K562 (cell line): ENCODE measurements around the gene BORCS8. TPM values are rescaled to one million over a fixed set of nuclear protein-coding genes. Genes with fewer than 3 reads are reported as not detected.

Experiments
- KDM1A ChIP-seq, 2 experiments: fragments of 450-650 bp; IDR thresholded peaks; 2 replicates each; pipeline ENCODE4 v1.6.1; 2016; ENCODE audit warnings: mild to moderate bottlenecking in 2 of 2
- MAZ ChIP-seq, 2 experiments: fragments of 450-650 bp in 1 of 2; sonication (generic) in 1 of 2; formaldehyde crosslinking; IDR thresholded peaks in 1 of 2; conservative IDR thresholded peaks in 1 of 2; 2 replicates each; pipeline versions ENCODE4 v1.4.0 to v1.5.0; 2020; ENCODE audit warnings: mild to moderate bottlenecking in 1 of 2, missing genetic modification reagents in 1 of 2
- MTA3 ChIP-seq: fragments of 450-650 bp; formaldehyde crosslinking; IDR thresholded peaks from 2 replicates; pipeline ENCODE4 v1.6.1; 2017; ENCODE audit warnings: mild to moderate bottlenecking, borderline replicate concordance
- NFIC ChIP-seq: fragments of 450-650 bp; IDR thresholded peaks from 2 replicates; pipeline ENCODE4 v1.6.1; 2017; ENCODE audit warnings: mild to moderate bottlenecking, inconsistent platforms
- PTBP1 ChIP-seq: fragments of 200-400 bp; formaldehyde crosslinking; IDR thresholded peaks from 2 replicates; pipeline ENCODE4 v1.6.1; 2017; ENCODE audit warnings: low read depth, low read length
- SMARCA5 ChIP-seq: fragments of 450-650 bp; IDR thresholded peaks from 2 replicates; pipeline ENCODE4 v1.6.1; 2016
- TAF7 ChIP-seq: fragments of 450-650 bp; IDR thresholded peaks from 2 replicates; pipeline ENCODE4 v1.6.1; 2016; ENCODE audit warnings: missing genetic modification characterization, missing compliant biosample characterization
- ZNF347 ChIP-seq: fragments of 450-650 bp; formaldehyde crosslinking; IDR thresholded peaks from 2 replicates; pipeline ENCODE4 v1.4.0; 2020; ENCODE audit warnings: low read depth, mild to moderate bottlenecking, moderate library complexity
- polyA plus RNA-seq, 8 experiments: library from polyadenylated mRNA; depleted of rRNA in 4 of 8; stranded (reverse) in 5 of 8; unstranded in 3 of 8; fragments of >200 nt; fragmentation: Nextera tagmentation in 2 of 8; fragmentation: Illumina TruSeq in 1 of 8; extraction: Ambion mirVana in 2 of 8; extraction: Trizol in 1 of 8; gene quantifications; 2 replicates each; pipeline versions ENCODE4 v1.2.1 to v1.2.3, GENCODE V29; 2011 to 2014; ENCODE audit warnings: inconsistent platforms in 1 of 8, missing spikeins in 1 of 8
- total RNA-seq, 7 experiments: library from RNA; depleted of rRNA in 6 of 7; stranded (reverse); fragments of >200 nt in 6 of 7; fragmentation: Illumina TruSeq in 2 of 7; extraction: Trizol in 2 of 7; gene quantifications; 2 replicates each; pipeline versions ENCODE4 v1.2.1 to v1.2.3, GENCODE V29; 2011 to 2021; ENCODE audit warnings: low replicate concordance in 1 of 7
- TF ChIP-seq, protein P1 (sequence below): fragments of 450-650 bp; formaldehyde crosslinking; IDR thresholded peaks from 2 replicates; pipeline ENCODE4 v1.4.0; 2020; ENCODE audit warnings: mild to moderate bottlenecking, moderate library complexity
- TF ChIP-seq, protein P2 (sequence below), 2 experiments: fragments of 450-650 bp in 1 of 2; sonication (generic) in 1 of 2; formaldehyde crosslinking in 1 of 2; IDR thresholded peaks; 2 replicates each; pipeline versions ENCODE4 v1.7.1 to v1.9.0; 2016 to 2022; ENCODE audit warnings: inconsistent platforms in 1 of 2, mild to moderate bottlenecking in 1 of 2, missing genetic modification reagents in 1 of 2
- TF ChIP-seq, protein P3 (sequence below), 2 experiments: fragments of 450-650 bp in 1 of 2; sonication (generic) in 1 of 2; formaldehyde crosslinking in 1 of 2; IDR thresholded peaks in 1 of 2; conservative IDR thresholded peaks in 1 of 2; 2 replicates each; pipeline versions ENCODE4 v1.6.1 to v1.8.1; 2016 to 2023; ENCODE audit warnings: mild to moderate bottlenecking in 2 of 2, moderate library complexity in 2 of 2, inconsistent platforms in 1 of 2, missing genetic modification reagents in 1 of 2

BORCS8 gene
- total and polyA plus RNA-seq, 9 of the 15 experiments (the other 6 are each of a cell fraction or from before 2014, with no cell fraction given): 4.6 to 33.6 (median 16.3) TPM

DNA sequence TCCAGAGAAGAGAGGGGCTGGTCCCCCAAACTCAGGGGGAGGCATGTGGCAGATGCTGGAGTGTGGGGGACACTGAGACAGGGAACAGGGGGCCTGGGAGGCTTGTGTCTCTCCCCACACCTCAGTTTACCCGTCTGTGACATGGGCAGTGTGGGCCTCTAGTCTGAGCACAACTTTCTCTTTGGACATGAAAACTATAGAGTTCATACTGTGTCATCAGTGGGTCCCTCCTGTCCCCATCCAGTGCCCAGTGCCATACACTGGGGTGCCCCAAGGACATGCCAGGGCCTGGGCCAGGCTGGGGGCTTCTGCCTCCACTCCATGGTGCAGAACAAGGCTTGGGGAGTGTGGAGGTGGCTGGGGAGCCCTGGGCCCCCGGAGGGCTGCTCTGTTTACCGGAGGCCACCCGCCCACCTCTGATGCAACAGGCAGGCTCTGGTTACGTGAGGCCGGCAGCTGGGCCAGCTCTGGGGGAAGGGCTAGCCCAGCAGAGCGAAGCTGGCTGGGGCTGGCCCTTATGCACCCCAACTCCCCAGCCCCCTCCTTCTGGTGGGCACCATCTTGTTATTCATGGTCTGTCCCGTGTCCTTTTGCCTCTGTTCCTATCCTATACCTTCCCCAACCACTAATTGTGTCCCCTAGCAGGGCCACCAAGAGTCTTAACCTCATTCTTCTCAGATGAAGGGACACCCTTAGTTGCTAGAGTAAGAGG is 20.0 kb downstream of the BORCS8 start (continued):
- TF ChIP-seq MAZ (CRISPR knock-in tag; conservative IDR thresholded peaks at IDR 0.05 in 1 of 2, IDR thresholded peaks at IDR 0.05 in 1 of 2): peak; percentile 26 to 41; a peak in 1 of 4 replicates
- TF ChIP-seq, protein P1, sequence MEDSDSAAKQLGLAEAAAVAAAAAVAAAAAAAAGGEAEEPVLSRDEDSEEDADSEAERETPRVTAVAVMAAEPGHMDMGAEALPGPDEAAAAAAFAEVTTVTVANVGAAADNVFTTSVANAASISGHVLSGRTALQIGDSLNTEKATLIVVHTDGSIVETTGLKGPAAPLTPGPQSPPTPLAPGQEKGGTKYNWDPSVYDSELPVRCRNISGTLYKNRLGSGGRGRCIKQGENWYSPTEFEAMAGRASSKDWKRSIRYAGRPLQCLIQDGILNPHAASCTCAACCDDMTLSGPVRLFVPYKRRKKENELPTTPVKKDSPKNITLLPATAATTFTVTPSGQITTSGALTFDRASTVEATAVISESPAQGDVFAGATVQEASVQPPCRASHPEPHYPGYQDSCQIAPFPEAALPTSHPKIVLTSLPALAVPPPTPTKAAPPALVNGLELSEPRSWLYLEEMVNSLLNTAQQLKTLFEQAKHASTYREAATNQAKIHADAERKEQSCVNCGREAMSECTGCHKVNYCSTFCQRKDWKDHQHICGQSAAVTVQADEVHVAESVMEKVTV (CRISPR knock-in tag): no peak
- TF ChIP-seq TAF7: no peak
- no peak for TF ChIP-seq ZNF347 (CRISPR knock-in tag)
- peak; percentile 98 for TF ChIP-seq SMARCA5
- TF ChIP-seq, protein P2, sequence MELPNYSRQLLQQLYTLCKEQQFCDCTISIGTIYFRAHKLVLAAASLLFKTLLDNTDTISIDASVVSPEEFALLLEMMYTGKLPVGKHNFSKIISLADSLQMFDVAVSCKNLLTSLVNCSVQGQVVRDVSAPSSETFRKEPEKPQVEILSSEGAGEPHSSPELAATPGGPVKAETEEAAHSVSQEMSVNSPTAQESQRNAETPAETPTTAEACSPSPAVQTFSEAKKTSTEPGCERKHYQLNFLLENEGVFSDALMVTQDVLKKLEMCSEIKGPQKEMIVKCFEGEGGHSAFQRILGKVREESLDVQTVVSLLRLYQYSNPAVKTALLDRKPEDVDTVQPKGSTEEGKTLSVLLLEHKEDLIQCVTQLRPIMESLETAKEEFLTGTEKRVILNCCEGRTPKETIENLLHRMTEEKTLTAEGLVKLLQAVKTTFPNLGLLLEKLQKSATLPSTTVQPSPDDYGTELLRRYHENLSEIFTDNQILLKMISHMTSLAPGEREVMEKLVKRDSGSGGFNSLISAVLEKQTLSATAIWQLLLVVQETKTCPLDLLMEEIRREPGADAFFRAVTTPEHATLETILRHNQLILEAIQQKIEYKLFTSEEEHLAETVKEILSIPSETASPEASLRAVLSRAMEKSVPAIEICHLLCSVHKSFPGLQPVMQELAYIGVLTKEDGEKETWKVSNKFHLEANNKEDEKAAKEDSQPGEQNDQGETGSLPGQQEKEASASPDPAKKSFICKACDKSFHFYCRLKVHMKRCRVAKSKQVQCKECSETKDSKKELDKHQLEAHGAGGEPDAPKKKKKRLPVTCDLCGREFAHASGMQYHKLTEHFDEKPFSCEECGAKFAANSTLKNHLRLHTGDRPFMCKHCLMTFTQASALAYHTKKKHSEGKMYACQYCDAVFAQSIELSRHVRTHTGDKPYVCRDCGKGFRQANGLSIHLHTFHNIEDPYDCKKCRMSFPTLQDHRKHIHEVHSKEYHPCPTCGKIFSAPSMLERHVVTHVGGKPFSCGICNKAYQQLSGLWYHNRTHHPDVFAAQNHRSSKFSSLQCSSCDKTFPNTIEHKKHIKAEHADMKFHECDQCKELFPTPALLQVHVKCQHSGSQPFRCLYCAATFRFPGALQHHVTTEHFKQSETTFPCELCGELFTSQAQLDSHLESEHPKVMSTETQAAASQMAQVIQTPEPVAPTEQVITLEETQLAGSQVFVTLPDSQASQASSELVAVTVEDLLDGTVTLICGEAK (IDR thresholded peaks at IDR 0.05): no peak
- TF ChIP-seq, protein P2 (CRISPR knock-in tag; IDR thresholded peaks at IDR 0.05): no peak
- TF ChIP-seq, protein P3, sequence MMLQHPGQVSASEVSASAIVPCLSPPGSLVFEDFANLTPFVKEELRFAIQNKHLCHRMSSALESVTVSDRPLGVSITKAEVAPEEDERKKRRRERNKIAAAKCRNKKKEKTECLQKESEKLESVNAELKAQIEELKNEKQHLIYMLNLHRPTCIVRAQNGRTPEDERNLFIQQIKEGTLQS (IDR thresholded peaks at IDR 0.05): peak; percentile 94
- TF ChIP-seq, protein P3 (CRISPR knock-in tag; conservative IDR thresholded peaks at IDR 0.05): no peak
- TF ChIP-seq PTBP1: peak; percentile 91
- 0 out of 2 replicates have a peak, but pooled peaks have one; percentile 4 for TF ChIP-seq NFIC
- peak; percentile 76 to 92 for TF ChIP-seq KDM1A (IDR thresholded peaks at IDR 0.05)
- peak; percentile 51; the same call in 1 of the 2 replicates for TF ChIP-seq MTA3
